ENCODE data around the gene SGO2. TPM values are rescaled to one million over a fixed set of nuclear protein-coding genes. Genes with fewer than 3 reads are reported as not detected.
A peak's percentile ranks its signal among the peaks of the same experiment; 100 is the strongest.

SGO2 gene
- total RNA-seq, 4 donors from 2014 or later: 0.71 to 2.5 (median 1.9) TPM

GRCh38 chr2:200586644-200586975, 60.6 kb downstream of the SGO2 start:
- Histone ChIP-seq H3K9me3 (no peaks in the 10 kb centered on the region), H3K4me3 (peak overlapping the region; percentile 62 to 74 (median 64)), H3K27ac (replicated peaks in 1 of 4) (peak overlapping the region; percentile 70 to 85 (median 80)), H3K4me1 (peaks cover 0 to 34% (median 17%) of the 10 kb centered on the region in 4 donors), H3K36me3 (no peaks in the 10 kb centered on the region), H3K27me3 (no peaks in the 10 kb centered on the region)
- WGBS: 52% methylated on average over 9 of the region's 9 CpGs
- intact Hi-C loops (cut with DNase I): no loop called here
- TF ChIP-seq POLR2A (IDR thresholded peaks at IDR 0.05; ENCODE audit: low read depth): no peak
- TF ChIP-seq POLR2AphosphoS5 (IDR thresholded peaks at IDR 0.05): no peak
- no peak for TF ChIP-seq CTCF (IDR thresholded peaks at IDR 0.05)
- TF ChIP-seq EP300 (IDR thresholded peaks at IDR 0.05): no peak
- no peak for DNase-seq (ENCODE audit: extremely low spot score)

- intact Hi-C loops (cut with DNase I): no loop called here
- H3K9me3 ChIP-seq: no peaks in the 10 kb centered on the region
- no peak for DNase-seq (ENCODE audit: extremely low spot score)
- H3K4me3 ChIP-seq: peak overlapping the region; percentile 62 to 74 (median 64)
- TF ChIP-seq CTCF (IDR thresholded peaks at IDR 0.05): no peak
- TF ChIP-seq POLR2AphosphoS5 (IDR thresholded peaks at IDR 0.05): no peak
- TF ChIP-seq EP300 (IDR thresholded peaks at IDR 0.05): no peak
- no peak for TF ChIP-seq POLR2A (IDR thresholded peaks at IDR 0.05; ENCODE audit: low read depth)
- no peaks in the 10 kb centered on the region for H3K27me3 ChIP-seq
- 86% methylated on average over 9 of the region's 9 CpGs for WGBS
- H3K4me1 ChIP-seq: peaks cover 0 to 34% (median 17%) of the 10 kb centered on the region in 4 donors
- H3K27ac ChIP-seq (replicated peaks in 1 of 4): peak overlapping the region; percentile 70 to 85 (median 80)
- no peaks in the 10 kb centered on the region for H3K36me3 ChIP-seq
Observed at GRCh38 chr2:200587007-200587616, 61.1 kb downstream of the SGO2 start.

- TF ChIP-seq POLR2A (IDR thresholded peaks at IDR 0.05; ENCODE audit: low read depth): no peak
- no peak for TF ChIP-seq POLR2AphosphoS5 (IDR thresholded peaks at IDR 0.05)
- TF ChIP-seq CTCF (IDR thresholded peaks at IDR 0.05): no peak
- no peak for TF ChIP-seq EP300 (IDR thresholded peaks at IDR 0.05)
- peak overlapping the region in 3 of 4 donors; percentile 12 to 74 (median 63) for H3K4me3 ChIP-seq
- H3K36me3 ChIP-seq: no peaks in the 10 kb centered on the region
- intact Hi-C loops (cut with DNase I): no loop called here
- peaks cover 0 to 34% (median 17%) of the 10 kb centered on the region in 4 donors for H3K4me1 ChIP-seq
- H3K27me3 ChIP-seq: no peaks in the 10 kb centered on the region
- 86% methylated on average over 4 of the region's 4 CpGs for WGBS
- no peak for DNase-seq (ENCODE audit: extremely low spot score)
- peak overlapping the region in 2 of 4 donors; percentile 21 to 81 for H3K27ac ChIP-seq (replicated peaks in 1 of 4)
- H3K9me3 ChIP-seq: no peaks in the 10 kb centered on the region
Observed at GRCh38 chr2:200588076-200588678, 62.2 kb downstream of the SGO2 start.

- no peak for TF ChIP-seq CTCF (IDR thresholded peaks at IDR 0.05)
- peak; percentile 19 to 45 for TF ChIP-seq POLR2AphosphoS5 (IDR thresholded peaks at IDR 0.05)
- Histone ChIP-seq H3K27me3 (no peaks in the 10 kb centered on the region), H3K27ac (replicated peaks in 1 of 4) (peak overlapping the region; percentile 35 to 81 (median 52)), H3K4me3 (peak overlapping the region in 1 of 4 donors; percentile 27), H3K4me1 (peaks cover 0 to 34% (median 17%) of the 10 kb centered on the region in 4 donors), H3K36me3 (peaks cover 0 to 8% (median 0%) of the 10 kb centered on the region in 4 donors), H3K9me3 (no peaks in the 10 kb centered on the region)
- intact Hi-C loops (cut with DNase I): no loop called here
- DNase-seq (ENCODE audit: extremely low spot score): no peak
Observed at GRCh38 chr2:200590090-200590489, 64.1 kb downstream of the SGO2 start.
